GM12875 (cell line): Measurements from ENCODE around the gene CRK.
"Not testable (repeated sequence)": the region's sequence is repeated elsewhere in the genome, so short reads cannot be mapped to it uniquely, and the experiment has no call there.

ENCODE experiments used
- H3K4me3 ChIP-seq: one replicate; pipeline ENCODE4 v1.5.1; 2011; ENCODE audit warnings: low read depth, low read length, control low read depth
- CTCF ChIP-seq: IDR thresholded peaks from 2 replicates; pipeline ENCODE4 v1.5.1; 2011; ENCODE audit warnings: low read depth, mild to moderate bottlenecking, control low read depth, inconsistent platforms, low read length, moderate library complexity, borderline replicate concordance; ENCODE audit not compliant: insufficient read depth

CRK gene

GRCh38 chr17:1379930-1380313 lies 76.1 kb downstream of the CRK start:
- H3K4me3 ChIP-seq = no peak overlapping the region
- no peak for TF ChIP-seq CTCF

GRCh38 chr17:1379208-1379929 lies 76.7 kb downstream of the CRK start:
- TF ChIP-seq CTCF = no peak
- H3K4me3 ChIP-seq = no peak overlapping the region

GRCh38 chr17:1378476-1378860 lies 77.6 kb downstream of the CRK start:
- H3K4me3 ChIP-seq = not testable (repeated sequence)

DNA sequence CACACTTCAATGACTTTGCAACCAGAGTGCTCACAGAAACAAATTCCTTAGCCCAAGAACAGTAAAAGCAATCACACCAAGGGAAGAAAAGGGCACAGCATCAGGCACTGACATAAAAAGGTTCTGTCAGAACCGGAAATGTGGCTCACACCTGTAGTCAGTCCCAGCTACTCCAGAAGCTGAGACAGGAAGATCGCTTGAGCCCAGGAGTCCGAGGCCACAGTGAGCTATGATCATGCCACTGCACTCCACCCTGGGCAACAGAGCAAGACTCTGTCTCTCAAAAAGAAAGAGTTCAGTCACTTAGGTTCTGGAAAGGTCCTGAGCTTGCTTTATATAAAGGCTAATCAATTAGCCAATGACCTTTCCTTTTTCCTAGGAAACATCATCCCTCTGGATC lies 78.7 kb downstream of the CRK start:
- H3K4me3 ChIP-seq = no peak overlapping the region
- no peak for TF ChIP-seq CTCF

GRCh38 chr17:1376061-1376460 lies 80.0 kb downstream of the CRK start:
- H3K4me3 ChIP-seq = no peak overlapping the region
- no peak for TF ChIP-seq CTCF

DNA sequence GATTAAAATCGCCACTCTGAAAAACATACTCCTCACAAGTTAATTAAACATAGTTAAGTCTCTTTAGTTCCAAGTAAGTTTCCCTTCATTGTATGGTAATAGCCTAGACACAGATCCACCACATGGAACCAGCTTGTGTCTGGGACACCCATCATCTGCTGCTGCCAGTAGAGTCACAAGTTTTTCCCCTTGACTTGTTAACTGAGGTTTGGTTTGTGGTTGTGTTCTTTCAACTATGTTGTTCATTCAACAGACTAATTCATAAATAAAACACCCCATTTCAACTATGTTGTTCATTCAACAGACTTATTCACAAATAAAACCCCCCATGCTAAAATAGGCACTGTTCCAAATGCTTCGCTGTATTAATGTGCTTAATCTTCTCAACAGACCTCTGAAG lies 80.4 kb downstream of the CRK start:
- no peak for TF ChIP-seq CTCF
- no peak overlapping the region for H3K4me3 ChIP-seq

GRCh38 chr17:1374431-1375177 lies 81.4 kb downstream of the CRK start:
- no peak overlapping the region for H3K4me3 ChIP-seq
- no peak for TF ChIP-seq CTCF
